Glomerular visceral epithelial cell (primary cell): ENCODE data around the gene RHBG.

ENCODE experiments used
- DNase-seq: peaks from one replicate; pipeline ENCODE4 v3.0.0-alpha.2; 2016; ENCODE audit errors: extremely low spot score

The RHBG gene

DNA sequence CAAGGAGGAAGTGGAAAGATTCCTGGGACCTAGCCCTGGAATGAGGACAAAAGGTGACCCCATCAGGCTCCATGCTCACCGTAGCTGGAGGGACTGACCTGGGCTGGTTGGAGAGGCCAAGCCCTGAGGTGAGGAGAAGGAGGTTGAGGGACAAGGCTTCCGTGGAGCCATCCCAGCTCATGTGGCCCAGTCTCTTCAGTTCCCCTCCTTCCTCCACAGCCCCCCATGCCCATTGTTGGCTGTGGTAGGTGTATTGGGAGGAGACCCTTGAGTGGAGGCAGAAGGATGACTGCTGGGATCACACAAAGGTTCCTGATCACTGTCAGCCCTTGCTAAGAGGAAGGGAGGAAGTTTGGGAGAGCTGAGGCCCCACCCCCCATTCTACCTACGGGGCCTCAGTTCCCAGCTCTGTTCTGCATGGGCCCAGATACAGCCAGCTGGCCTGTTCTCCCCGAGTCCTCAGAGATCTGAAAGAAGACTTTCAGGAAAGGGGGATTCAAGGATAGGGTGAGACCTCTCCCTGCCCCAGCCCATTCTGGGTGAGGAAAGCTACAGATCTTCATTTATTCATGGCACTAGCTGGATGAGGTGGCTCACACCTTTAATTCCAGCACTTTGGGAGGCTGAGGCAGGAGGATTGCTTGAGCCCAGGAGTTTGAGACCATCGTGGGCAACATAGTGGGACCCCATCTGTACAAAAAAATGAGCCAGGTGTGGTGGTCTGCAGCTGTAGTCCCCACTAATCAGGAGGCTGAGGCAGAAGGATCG, 17.3 kb downstream of the RHBG start:
- no peak for DNase-seq

DNA sequence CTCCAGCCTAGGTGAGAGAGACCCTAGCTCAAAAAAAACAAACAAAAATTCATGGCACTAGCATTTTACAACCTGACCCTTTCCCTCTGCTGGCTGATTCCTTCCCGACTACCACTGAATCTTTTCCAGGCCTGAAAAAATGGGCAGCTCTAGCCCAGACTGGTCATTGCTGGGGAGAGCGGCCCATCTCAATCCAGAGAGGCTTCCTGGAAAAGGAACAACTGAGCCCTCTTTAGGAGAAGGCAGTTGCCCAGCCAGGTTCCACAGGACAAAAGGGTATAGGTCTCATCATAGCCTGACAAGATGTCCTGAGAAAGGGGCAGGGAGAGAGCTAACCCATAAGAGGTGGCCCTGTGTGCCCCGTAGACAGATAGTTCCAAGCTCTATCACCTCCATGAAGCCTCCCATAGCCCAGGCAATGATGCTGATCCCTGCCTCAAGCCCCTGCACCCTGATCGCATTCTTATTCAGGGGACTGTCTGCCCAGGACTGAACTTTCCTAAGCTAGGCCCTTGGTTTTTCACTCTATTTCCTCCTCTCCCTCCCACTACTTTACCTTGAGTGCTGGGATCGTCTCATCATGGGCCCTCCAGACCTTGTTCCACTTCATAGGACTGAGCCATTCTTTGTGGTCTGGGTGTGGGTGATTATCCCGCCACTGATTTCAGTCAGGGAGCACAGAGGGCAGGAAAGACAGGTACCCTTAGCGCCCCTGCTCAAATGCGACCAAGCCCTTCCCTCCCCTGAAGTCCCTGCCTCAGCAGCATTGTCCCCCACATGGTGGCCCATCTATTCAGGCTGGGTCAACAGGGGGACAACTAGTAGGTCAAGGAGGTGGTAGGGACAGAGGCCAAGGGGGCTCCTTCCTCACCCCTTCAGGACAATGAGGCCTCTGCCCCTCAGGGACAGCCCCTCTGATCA, 18.2 kb downstream of the RHBG start:
- DNase-seq: no peak

GRCh38 chr1:156387870-156388173, 18.8 kb downstream of the RHBG start:
- DNase-seq: no peak

DNA sequence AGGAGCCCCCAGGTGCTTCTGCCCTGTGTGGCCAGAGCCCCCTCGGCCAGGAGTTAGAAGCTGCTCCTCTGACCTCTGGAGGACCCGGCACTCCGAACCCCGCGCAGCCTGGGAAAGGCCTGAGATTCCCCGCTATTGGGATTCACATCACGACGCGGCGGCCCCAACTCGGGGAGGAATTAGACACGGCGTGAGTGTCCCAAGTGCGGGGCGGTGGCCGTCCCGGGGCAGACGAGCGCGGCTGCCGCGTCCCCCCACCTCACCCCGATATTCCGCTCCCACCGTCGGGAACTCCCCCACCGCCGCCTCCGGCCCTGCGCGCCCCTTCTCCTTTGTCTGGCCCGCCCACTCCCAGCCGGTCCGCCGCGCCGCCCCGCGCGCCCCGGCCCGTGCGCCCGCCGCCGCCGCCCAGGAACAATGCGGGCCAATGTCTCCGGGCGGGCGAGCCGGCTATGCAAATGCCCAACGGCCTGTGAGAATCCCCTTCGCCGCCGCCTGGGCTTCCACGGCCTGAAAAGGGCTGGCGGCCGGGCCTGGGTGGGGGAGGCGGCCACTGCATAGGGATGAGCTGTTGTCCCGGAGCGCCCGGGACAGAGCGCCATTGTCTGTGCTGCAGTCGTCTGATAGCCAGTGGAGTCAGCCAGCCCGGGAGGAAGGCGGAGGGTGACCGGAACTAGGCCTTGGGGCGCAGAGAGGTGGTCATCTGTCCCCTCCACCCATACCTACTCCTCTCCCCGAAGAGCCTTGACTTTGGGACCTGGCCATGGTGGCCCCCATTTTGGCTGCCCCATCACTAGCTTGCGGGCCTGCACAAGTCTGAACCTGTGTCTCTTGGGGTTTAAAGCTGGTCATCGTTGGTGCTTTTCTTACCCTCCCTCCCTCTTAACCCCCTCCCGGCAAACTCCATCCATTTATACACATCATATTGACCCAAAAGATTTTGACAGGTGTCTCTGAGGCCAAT, 19.4 kb downstream of the RHBG start:
- DNase-seq: no peak

DNA sequence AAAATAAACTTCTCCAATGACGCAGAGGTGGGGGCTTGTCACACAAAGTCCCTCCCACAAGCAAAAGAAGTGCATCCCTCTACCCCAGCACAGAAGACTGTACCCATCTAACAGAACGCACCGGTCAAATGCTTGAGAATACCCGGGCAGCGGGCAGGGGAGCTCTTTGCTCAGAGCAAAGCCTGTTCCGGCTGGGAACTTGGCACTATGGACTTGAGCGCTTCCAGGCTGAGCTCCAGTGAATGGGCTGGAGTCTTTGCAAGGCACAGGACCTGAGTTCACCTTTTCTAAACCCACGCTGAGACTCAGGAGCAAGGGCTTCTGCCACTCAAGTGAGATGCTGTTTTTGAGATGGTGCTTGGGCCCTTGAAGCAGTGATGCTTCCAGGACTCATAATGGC, 20.3 kb downstream of the RHBG start:
- no peak for DNase-seq

- DNase-seq: no peak
Observed at GRCh38 chr1:156390469-156391365, 21.7 kb downstream of the RHBG start.

DNA sequence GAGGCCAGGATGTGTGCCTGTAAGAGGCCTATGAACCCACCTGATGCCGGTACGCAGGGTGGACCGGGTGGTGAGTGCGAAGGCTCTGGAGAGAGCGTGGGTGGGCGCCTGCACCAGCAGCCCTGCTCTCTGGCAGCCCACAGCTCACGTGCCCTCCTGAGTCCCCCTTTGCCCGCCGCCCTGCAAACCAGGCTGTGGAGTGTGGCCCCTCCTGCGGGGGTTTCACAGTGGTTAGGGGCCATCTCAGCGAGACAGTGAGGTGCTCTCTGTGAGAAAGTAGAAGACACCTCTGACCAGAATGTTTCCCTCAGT, 22.3 kb downstream of the RHBG start:
- no peak for DNase-seq

DNA sequence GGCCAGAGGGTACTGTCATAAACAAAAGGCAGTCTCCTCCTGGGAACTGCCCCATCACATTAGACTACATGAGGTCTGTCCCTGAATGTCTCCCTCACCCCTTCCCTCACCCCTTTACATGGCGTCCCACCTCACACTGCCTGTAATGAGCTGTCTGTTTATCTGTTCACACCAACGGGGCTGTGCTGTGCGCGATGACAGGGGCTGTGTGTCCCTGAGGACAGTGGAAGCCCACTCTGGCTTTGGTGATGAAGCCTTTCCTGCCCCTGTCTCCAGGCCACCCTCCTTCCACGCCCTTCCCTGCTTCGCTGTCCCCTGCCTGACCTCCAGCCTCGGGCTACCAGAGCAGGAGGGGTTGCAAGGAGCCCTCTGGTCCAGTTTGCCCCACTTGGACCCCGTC, 22.7 kb downstream of the RHBG start:
- DNase-seq: no peak

- DNase-seq: no peak
Observed at GRCh38 chr1:156392452-156392853, 23.4 kb downstream of the RHBG start.

DNA sequence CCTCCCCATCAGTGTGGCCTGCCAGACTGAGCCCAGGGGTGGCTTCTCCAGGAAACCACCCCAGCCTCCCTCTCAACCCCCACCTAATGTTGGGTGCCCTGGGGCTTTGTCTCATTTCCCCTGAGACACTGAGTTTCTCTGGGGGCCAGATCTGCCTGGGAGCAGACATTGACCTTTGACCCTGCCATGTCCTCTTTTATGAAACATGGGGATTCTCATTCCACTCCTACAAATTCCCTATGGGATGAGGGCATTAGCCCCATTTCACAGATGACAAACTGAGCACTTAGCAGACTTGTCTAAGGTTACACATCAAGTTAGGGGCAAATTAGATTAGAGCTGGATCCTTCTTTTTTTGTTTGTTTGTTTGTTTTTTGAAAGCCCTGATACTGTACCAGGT, 24.1 kb downstream of the RHBG start:
- no peak for DNase-seq

GRCh38 chr1:156394082-156394481, 25.1 kb downstream of the RHBG start:
- no peak for DNase-seq

DNA sequence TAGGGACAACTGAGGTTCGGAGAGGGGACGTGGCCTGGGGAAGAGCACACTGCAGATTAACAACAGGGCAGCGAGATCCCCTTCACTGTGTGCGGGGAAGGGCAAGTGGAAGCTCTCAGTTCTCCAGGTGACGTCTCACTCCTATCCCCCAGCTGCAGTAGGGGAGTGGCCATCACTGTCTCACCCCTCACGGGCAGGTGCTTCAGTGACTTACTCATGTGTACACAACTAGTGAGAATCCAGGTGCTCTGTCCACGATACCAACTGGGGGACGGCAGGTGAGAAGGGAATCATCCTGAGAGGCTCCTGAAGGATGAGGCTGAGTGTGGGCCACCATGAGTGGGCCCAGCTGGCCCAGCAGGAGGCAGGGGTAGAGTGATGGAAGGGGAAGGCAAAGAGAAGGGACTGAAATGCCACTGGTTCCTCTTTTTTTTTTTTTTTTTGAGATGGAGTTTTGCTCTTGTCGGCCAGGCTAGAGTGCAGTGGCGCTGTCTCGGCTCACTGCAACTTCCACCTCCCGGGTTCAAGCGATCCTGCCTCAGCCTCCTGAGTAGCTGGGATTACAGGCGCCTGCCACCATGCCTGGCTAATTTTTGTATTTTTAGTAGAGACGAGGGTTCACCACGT, 25.9 kb downstream of the RHBG start:
- no peak for DNase-seq

GRCh38 chr1:156399355-156400125, 30.5 kb downstream of the RHBG start:
- DNase-seq: no peak

DNA sequence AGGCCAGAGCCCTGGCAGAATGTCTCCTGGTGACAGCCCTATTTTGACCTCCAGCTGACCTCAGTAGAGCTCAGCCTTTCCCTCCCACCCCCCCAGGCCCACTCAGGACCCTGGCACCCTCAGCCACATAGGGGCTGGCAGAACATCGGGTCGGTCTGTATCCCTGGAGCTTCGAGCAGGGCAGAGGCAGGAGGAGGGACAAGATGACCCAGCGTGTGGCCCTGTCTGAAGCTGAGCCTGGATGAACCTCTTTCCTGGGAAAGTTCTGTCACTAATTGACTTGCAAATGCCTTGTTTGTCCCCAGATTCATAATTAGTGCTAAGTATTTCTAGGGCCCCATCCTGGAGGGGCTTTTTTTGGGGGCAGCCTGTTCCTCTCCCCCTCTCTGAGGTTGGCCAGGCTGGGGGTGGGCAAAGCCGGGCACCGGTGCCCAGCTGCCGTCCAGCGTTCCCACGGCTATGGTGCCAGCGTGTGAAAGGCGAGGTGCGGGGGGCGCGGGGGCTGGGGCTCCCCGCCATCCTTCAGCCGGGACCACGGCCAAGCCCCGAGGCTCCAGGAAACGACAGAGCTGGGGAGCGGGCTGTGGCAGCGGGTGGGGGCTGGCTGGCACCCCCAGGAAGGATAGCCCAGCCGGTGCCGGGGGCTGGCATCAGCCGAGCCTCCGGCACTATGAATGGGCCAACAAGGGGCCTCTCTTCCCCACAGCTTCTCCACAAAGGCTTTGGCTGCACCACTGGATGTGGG, 31.4 kb downstream of the RHBG start:
- no peak for DNase-seq

DNA sequence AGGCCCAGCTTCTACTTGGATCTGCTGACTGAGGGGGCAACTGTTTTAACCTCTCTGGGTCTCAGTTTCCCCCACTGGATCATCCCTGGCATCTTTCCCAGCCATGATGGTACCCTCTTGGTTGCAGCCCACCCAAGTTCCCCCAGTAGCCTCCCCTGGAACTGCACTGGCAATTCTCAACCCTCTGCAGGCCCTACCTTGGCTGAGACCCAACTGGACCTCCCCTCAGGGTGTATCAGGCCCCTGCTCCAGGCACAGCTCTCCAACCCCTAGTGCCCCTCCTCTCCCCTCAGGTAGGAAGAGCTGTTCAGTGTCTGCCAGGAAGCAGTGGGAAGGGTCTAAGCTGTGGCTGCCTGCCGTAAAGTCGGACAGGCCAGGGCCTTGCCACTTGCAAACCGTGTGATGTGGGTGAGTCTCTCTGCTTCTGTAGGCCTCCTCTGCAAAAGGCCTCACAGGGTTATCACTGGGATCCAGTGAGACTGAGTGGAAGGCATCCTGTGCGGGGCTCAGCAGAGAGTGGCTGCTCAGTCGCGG, 32.1 kb downstream of the RHBG start:
- no peak for DNase-seq

GRCh38 chr1:156401681-156402081, 32.7 kb downstream of the RHBG start:
- DNase-seq: no peak

DNA sequence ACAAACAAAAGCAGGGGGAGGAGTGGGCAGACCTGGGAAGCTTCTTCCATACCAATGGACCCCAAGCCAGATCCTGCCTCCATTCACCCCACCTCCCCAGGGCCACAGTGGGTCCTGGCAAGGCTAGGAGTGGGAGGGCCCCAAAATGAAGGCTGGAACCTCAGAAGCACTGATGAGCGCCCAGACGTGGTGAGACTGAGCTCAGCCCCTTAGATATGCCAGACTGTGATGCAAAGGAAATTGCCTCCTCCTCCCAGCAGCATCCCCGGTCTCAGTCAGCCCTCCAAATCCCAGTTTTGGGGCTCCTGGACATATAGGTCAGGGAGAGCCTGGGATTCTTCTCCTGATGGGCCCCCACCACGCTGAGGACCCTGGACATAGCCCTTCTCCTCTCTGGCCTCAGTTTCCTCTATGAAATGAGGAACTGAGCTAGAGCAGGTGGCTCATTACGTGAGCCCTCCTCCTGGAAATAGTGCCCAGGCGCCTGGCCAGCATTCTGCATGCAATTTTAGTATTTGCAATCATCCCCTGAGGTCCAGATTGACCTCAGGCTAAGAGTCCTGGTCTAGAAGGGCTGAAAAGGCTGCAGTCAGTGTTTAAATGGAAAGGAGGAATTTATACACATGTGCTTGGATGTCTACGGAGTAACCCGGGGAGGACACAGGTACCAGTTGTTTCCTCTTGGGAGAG, 33.5 kb downstream of the RHBG start:
- no peak for DNase-seq

GRCh38 chr1:156405670-156406069, 36.7 kb downstream of the RHBG start:
- DNase-seq: no peak
